HG03432 (cell line): ENCODE results near the gene MARCHF10.
"Not testable (repeated sequence)": the region's sequence is repeated elsewhere in the genome, so short reads cannot be mapped to it uniquely, and the experiment has no call there.

Experiments
- ATAC-seq: cut with Tn5 transposase; IDR thresholded peaks from one replicate; pipeline ENCODE4 v1.9.1; 2021; ENCODE audit warnings: mild to moderate bottlenecking, moderate library complexity; ENCODE audit not compliant: unreplicated experiment

Gene MARCHF10, protein sequence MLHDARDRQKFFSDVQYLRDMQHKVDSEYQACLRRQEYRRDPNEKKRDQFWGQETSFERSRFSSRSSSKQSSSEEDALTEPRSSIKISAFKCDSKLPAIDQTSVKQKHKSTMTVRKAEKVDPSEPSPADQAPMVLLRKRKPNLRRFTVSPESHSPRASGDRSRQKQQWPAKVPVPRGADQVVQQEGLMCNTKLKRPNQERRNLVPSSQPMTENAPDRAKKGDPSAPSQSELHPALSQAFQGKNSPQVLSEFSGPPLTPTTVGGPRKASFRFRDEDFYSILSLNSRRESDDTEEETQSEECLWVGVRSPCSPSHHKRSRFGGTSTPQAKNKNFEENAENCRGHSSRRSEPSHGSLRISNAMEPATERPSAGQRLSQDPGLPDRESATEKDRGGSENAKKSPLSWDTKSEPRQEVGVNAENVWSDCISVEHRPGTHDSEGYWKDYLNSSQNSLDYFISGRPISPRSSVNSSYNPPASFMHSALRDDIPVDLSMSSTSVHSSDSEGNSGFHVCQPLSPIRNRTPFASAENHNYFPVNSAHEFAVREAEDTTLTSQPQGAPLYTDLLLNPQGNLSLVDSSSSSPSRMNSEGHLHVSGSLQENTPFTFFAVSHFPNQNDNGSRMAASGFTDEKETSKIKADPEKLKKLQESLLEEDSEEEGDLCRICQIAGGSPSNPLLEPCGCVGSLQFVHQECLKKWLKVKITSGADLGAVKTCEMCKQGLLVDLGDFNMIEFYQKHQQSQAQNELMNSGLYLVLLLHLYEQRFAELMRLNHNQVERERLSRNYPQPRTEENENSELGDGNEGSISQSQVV

DNA sequence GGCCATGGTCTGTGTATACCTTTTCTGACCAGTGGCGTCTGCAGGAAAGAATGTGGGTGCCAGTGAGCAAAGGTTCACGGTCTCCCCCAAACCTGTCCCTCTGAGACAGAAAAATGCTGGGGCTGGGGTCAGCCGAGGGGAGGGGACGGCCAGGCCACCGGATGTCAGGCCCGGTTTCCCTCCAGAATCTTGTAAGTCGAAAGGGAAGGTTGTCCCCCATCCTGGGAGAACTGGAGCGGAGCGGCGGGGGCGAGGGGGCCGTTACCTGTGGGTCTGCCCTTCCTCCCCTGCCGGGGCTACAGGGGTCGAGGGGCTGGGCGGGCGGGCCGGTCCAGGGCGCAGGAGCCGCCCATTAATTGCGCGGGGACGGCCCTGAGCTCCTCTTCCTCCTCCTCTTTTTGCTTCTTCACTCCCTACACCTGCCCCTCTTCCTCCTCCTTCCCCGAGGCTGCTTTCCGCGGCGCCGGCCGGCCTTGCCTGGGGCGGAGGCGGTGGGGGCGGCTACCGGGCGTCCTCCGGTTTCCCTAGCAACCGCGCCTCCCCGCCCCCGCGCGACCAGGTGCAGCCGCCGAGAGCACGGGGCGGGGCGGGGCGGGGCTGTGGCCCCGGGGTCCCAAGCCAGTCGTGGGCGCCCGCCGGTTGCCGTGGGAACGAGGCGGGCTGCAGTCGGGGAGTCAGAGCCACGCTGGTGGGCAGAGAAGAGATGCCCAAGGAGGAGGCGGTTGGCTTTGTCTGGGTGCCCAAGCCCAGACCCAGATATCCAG lies at the start of gene MARCHF10:
TSS of gene MARCHF10 (minus strand) at position 503 of the 764 bp plus-strand sequence. CDS start 6,579 bp downstream, outside the sequence.
- no peak for ATAC-seq

GRCh38 chr17:62857526-62857925 lies 49.4 kb upstream of the MARCHF10 start:
- no peak for ATAC-seq

- no peak for ATAC-seq
These were observed 48.5 kb upstream of the MARCHF10 start for GRCh38 chr17:62856594-62856993.

DNA sequence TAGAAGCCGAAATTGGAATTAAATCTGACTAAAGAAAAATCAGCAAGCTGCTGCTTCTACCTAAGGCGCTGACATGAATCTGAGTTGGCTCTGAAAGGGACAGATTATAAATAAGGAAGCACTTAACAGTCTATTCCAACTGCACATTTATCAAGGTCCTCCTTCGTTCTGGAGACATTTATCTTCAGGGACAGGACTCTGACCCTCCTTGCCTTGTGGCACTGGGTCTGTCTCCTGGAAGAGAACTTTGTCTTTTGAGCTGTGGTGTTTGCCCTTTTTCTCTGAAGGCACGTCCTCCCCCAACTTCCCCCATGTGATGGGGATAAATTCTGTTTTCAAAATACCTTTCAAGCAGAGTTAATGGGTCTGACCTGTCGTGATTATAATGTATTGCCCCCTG lies 47.0 kb upstream of the MARCHF10 start:
- ATAC-seq, result no peak

- no peak for ATAC-seq
These were observed 46.1 kb upstream of the MARCHF10 start for GRCh38 chr17:62854098-62854680.

GRCh38 chr17:62852195-62852594 lies 44.1 kb upstream of the MARCHF10 start:
- ATAC-seq, result no peak

- ATAC-seq, result not testable (repeated sequence)
These were observed 41.7 kb upstream of the MARCHF10 start for GRCh38 chr17:62849591-62850415.

DNA sequence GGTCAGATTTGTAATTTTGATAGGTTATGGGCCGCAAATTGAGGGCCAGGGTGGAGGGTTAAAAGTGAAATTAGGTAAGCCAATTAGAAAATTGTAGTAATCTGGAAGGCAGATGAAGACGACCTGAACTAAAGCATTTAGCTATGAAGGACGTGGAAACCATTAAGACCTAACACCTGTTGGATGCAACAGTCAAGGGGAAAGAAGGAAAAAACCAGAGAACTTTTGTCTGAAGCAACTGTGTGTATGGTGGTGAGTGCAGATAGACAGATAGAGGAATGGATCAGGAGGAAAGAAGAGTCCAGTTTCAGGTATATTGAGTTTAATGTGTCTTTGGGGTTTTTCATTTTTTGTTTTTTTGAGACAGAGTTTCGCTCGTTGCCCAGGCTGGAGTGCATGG lies 40.2 kb upstream of the MARCHF10 start:
- no peak for ATAC-seq

- ATAC-seq, result no peak
These were observed 39.3 kb upstream of the MARCHF10 start for GRCh38 chr17:62847426-62847825.

GRCh38 chr17:62840871-62841270 lies 32.8 kb upstream of the MARCHF10 start:
- no peak for ATAC-seq

DNA sequence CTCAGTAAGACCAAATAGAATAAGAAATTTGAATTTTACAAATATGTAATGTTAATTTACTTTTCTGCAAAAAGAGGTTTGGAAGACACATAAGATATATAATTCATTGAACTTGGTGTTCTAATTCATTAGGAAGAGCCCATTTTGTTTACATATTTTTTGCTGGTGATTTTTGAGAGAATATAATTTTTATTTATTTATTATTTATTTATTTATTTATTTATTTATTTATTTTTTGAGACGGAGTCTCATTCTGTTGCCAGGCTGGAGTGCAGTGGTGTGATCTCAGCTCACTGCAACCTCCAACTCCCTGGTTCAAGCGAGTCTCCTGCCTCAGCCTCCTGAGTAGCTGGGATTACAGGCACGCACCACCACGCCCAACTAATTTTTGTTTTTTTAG lies 25.7 kb upstream of the MARCHF10 start:
- ATAC-seq, result not testable (repeated sequence)

DNA sequence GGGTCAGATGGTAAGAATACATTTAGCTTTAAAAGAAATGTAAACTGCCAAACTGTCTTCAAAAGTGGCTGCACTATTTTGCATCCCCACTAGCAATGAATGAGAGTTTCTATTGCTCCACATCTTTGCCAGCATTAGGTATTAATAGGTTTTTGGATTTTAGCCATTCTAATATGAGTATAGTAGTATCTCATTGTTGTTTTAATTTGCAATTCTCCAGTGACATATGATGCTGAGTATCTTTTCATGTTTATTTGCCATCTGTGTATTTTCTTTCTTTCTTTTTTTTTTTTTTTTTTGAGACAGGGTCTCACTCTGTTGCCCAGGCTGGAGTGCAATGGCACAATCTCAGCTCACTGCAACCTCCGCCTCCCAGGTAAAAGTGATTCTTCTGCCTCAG lies 24.3 kb upstream of the MARCHF10 start:
- no peak for ATAC-seq

- ATAC-seq, result not testable (repeated sequence)
These were observed 23.0 kb upstream of the MARCHF10 start for GRCh38 chr17:62831066-62831465.

DNA sequence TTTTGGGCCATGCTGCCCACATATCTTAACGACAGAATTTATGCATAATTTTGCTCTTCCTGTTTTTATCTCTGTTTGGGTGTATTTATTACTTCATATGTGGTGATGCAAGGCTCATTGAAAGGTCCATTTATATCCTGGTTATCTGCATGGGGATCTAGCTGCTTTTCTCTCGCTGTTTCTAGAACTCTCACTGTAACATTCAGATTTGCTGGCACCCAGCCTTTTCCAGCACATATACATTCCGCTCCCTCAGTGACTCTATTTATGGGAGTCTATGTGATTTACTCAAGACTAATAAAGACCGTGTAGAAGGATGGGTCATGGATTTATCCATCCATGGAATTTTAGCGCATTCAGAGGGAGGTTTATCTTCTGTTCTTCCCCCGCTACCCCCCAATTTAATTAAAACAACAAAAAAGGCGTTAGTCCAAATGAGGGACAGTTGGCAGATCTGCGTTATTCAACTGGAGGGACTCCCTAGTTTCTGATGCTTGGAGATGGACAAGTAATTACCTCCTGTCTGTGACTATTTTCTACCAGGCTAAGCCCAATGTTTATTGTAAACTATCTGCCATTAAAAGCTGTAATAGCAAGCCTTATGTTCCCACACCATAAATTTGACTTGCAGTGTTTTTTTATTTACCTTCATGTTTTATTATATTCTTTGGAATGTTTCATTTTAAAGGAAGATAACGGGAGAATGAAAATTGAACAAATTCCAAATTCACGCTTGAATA lies 19.8 kb upstream of the MARCHF10 start:
- no peak for ATAC-seq

DNA sequence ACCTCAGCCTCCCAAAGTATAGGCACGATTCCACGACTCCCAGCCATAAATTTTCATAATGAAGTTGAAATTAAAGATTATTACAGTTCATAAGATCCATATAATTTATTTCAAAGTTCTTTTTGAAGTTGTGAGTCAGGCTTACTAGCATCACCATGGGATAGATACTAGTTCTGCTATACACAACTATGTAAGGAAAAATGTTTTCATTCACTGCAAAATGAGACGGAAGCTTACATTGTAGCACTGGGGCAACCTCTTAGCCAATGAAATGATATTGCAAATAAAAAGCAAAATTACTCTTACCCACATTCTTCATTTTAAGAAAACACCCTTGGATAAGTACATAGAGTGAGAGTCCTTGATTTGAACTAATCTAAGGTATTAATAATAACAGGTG lies 18.8 kb upstream of the MARCHF10 start:
- ATAC-seq, result no peak

DNA sequence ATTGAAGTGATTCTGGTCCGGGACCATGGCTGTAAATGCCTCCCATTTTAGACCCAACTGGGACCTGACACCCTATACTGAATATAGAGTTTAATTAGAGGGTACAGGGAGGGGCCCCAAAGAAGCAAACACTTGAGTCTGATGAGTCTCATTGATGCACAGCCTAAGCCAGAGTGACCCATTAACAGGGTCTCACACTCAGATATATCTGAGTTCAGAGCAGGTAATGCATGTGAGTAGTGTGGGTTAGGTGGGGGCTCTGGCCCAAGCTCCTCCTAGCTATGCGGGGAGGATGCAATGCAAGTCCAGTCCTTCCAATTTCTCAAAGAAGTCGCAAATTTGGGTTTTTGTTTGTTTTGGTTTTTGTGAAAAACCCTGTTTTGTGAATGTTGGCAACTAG lies 17.1 kb upstream of the MARCHF10 start:
- ATAC-seq, result no peak

DNA sequence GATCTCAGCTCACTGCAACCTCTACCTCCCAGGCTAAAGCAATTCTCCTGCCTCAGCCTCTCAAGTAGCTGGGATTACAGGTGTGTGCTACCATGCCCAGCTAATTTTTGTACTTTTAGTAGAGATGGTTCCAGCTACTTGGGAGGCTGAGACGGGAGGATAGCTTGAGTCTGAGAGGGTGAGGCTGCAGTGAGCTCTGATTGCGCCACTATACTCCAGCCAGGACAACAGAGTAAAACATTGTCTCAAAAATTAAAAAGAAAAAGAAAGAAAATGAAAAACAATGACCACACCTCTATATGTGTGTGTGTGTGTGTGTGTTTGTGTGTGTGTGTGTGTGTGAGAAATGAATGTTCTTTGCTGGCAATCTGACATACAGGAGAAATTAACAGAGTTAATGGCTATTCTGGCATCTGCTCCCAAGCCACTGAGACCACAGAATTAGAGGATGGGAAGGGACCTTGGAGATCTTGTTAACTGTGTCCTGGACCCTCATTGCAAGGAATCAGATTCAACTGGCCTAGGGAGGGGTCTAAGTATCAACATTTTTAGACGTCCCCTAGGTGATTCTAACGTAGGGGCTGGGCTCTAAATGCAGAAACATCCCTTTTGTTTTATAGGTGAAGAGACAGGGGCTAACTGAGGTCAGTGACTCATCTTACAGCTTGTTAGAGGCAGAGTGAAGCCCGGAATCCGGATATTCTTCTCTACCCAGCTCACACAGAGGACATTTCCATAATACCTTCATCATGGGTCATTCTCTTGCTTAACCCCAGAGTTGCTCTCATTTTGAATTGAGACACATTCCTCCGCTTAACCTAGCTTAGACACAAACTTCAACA lies 16.4 kb upstream of the MARCHF10 start:
- ATAC-seq, result no peak

GRCh38 chr17:62823111-62823893 lies 15.2 kb upstream of the MARCHF10 start:
- ATAC-seq, result no peak
